Measurements from ENCODE around the gene KLHL22. TPM values are rescaled to one million over a fixed set of nuclear protein-coding genes. Genes with fewer than 3 reads are reported as not detected.
"Not testable (repeated sequence)": the region's sequence is repeated elsewhere in the genome, so short reads cannot be mapped to it uniquely, and the experiment has no call there.

The KLHL22 gene
- total and polyA plus RNA-seq, 5 donors from 2014 or later = 40.1 to 55.6 (median 43.9) TPM

DNA sequence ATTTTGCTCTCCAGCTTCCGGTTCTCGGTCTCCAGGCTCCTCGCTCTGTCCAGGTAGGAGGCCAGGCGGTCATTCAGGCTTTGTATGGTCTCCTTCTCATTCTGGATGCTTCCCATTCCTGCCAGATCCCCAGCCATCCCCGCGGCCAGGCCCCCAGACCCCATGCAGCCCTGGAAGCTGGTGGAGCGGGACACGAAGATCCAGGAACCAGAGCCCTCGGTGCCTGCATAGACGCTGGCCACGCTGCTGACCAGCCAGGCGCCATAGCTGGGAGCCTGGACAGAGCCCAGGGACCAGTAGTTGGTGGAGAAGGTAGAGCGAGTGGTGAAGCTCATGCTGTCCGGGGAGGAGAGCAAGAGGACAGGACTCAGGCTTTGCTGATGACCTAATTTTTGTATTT, 11.8 kb downstream of the KLHL22 start:
- Histone ChIP-seq H3K4me1 (ENCODE audit: control insufficient read depth, insufficient read depth, low read length, poor library complexity, severe bottlenecking) (peaks cover 6% of the 10 kb centered on the region), H3K4me3 (ENCODE audit: low read depth, low read length) (no peak overlapping the region), H3K36me3 (ENCODE audit: control insufficient read depth, insufficient read depth, low read length) (peaks cover 25% of the 10 kb centered on the region), H3K9me3 (ENCODE audit: control insufficient read depth in 2 of 2, low read length in 2 of 2) (no peaks in the 10 kb centered on the region), H3K27me3 (ENCODE audit: control insufficient read depth, insufficient read depth, low read length) (no peaks in the 10 kb centered on the region), H3K27ac (ENCODE audit: insufficient read depth, low read length, poor library complexity, severe bottlenecking) (no peak overlapping the region)
- Mint-ChIP-seq H3K4me1 (peaks cover 16 to 44% (median 29%) of the 10 kb centered on the region in 4 donors), H3K4me3 (no peak overlapping the region), H3K9me3 (peaks cover 0 to 2% (median 0%) of the 10 kb centered on the region in 7 donors), H3K27me3 (no peaks in the 10 kb centered on the region), H3K36me3 (peaks cover 30% of the 10 kb centered on the region), H3K27ac (no peak overlapping the region)
- DNase-seq = no peak
- no peak for ATAC-seq (ENCODE audit: low read depth in 2 of 2)

DNA sequence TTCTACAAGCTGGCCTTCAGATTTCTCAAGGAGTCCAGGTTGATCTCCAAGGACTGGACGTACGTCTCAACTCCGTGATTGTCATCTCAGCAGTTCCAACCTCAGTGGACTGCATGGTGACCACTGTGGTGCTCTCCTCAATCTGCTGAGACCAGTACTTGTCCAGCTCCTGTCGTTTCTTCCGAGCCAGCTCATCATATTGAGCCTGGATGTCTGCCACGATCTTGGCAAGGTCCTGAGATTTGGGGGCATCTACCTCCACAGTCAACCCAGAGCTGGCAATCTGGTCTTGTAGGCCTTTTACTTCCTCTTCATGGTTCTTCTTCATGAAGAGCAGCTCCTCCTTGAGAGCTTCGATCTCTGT, 12.5 kb downstream of the KLHL22 start:
- H3K27me3 Mint-ChIP-seq; ATAC-seq (ENCODE audit: low read depth in 2 of 2); H3K4me1 ChIP-seq (ENCODE audit: control insufficient read depth, insufficient read depth, low read length, poor library complexity, severe bottlenecking); DNase-seq; H3K4me3 Mint-ChIP-seq; H3K9me3 ChIP-seq (ENCODE audit: control insufficient read depth in 2 of 2, low read length in 2 of 2); H3K27me3 ChIP-seq (ENCODE audit: control insufficient read depth, insufficient read depth, low read length); H3K4me3 ChIP-seq (ENCODE audit: low read depth, low read length); H3K9me3 Mint-ChIP-seq; H3K27ac ChIP-seq (ENCODE audit: insufficient read depth, low read length, poor library complexity, severe bottlenecking): not testable (repeated sequence)
- peaks cover 19% of the 10 kb centered on the region for H3K36me3 ChIP-seq (ENCODE audit: control insufficient read depth, insufficient read depth, low read length)
- Mint-ChIP-seq H3K4me1 (peaks cover 15 to 37% (median 24%) of the 10 kb centered on the region in 4 donors), H3K36me3 (peaks cover 28% of the 10 kb centered on the region), H3K27ac (peak overlapping the region in 1 of 3 donors; percentile 42)

DNA sequence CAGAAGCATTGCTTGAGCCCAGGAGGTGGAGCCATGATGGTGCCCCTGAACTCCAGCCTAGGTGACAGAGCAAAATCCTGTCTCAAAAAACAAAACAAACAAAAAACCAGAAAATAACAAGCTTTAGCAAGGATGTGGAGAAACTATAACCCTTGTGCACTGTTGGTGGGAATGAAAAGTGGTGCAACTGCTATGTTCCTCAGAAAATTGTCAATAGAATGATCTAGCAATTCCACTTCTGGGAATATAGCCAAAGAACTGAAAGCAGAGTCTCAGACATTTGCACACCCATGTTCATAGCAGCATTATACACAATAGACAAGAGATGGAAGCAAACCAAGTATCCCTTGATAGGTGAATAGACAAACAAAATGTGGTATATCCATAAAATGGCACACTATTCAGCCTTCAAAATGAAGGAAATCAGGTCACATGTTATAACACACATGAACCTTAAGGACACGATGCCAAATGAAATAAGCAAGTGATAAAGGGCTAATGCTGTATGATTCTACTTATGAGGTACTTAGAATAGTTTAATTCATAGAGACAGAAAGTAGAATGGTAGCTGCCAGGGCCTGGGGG, 15.9 kb downstream of the KLHL22 start:
- Histone ChIP-seq H3K4me1 (ENCODE audit: control insufficient read depth, insufficient read depth, low read length, poor library complexity, severe bottlenecking) (peaks cover 16% of the 10 kb centered on the region), H3K9me3 (ENCODE audit: control insufficient read depth in 2 of 2, low read length in 2 of 2) (no peaks in the 10 kb centered on the region), H3K27ac (ENCODE audit: insufficient read depth, low read length, poor library complexity, severe bottlenecking) (no peak overlapping the region), H3K36me3 (ENCODE audit: control insufficient read depth, insufficient read depth, low read length) (peaks cover 12% of the 10 kb centered on the region), H3K4me3 (ENCODE audit: low read depth, low read length) (no peak overlapping the region), H3K27me3 (ENCODE audit: control insufficient read depth, insufficient read depth, low read length) (no peaks in the 10 kb centered on the region)
- Mint-ChIP-seq H3K27me3 (no peaks in the 10 kb centered on the region), H3K4me1 (peaks cover 18 to 40% (median 31%) of the 10 kb centered on the region in 4 donors), H3K27ac (peak overlapping the region in 1 of 3 donors; percentile 62), H3K36me3 (peaks cover 25% of the 10 kb centered on the region), H3K4me3 (no peak overlapping the region), H3K9me3 (peaks cover 0 to 2% (median 0%) of the 10 kb centered on the region in 7 donors)
- ATAC-seq (ENCODE audit: low read depth in 2 of 2) (no peak), DNase-seq (no peak)

DNA sequence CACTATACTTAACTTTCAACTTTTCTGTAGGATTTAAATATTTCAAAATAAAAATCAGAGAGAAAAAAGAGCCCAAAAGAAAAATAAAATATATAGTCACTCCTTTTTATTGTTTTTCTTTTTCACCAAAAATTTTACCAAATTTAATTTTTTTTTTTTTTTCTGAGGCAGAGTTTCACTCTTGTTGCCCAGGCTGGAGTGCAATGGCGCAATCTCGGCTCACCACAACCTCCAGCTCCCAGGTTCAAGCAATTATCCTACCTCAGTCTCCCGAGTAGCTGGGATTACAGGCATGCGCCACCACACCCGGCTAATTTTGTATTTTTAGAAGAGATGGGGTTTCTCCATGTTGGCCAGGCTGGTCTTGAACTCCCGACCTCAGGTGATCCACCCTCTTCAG, 17.5 kb downstream of the KLHL22 start:
- H3K4me1 ChIP-seq (ENCODE audit: control insufficient read depth, insufficient read depth, low read length, poor library complexity, severe bottlenecking) = peaks cover 22% of the 10 kb centered on the region
- DNase-seq; H3K4me3 ChIP-seq (ENCODE audit: low read depth, low read length); H3K9me3 ChIP-seq (ENCODE audit: control insufficient read depth in 2 of 2, low read length in 2 of 2); H3K27me3 ChIP-seq (ENCODE audit: control insufficient read depth, insufficient read depth, low read length); H3K36me3 ChIP-seq (ENCODE audit: control insufficient read depth, insufficient read depth, low read length); H3K9me3 Mint-ChIP-seq; H3K27ac ChIP-seq (ENCODE audit: insufficient read depth, low read length, poor library complexity, severe bottlenecking); ATAC-seq (ENCODE audit: low read depth in 2 of 2); H3K27me3 Mint-ChIP-seq: not testable (repeated sequence)
- H3K4me1 Mint-ChIP-seq = peaks cover 20 to 46% (median 35%) of the 10 kb centered on the region in 4 donors
- peaks cover 19% of the 10 kb centered on the region for H3K36me3 Mint-ChIP-seq
- H3K27ac Mint-ChIP-seq = peak overlapping the region; percentile 23 to 59 (median 57)
- peak overlapping the region in 1 of 4 donors; percentile 73 for H3K4me3 Mint-ChIP-seq

DNA sequence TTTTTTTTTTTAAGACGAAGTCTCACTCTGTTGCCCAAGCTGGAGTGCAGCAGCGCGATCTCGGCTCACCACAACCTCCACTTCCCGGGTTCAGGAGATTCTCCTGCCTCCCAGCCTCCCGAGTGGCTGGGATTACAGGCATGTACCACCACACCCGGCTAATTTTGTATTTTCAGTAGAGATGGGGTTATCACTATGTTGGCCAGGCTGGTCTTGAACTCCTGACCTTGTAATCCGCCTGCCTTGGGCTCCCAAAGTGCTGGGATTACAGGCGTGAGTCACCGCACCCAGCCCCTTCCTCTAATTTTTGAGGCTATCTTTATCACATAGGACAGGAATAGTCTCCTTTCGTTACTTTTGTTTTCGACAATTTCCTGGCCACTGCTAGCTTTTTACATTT, 20.0 kb downstream of the KLHL22 start:
- H3K27me3 Mint-ChIP-seq; DNase-seq; ATAC-seq (ENCODE audit: low read depth in 2 of 2); H3K9me3 Mint-ChIP-seq; H3K9me3 ChIP-seq (ENCODE audit: control insufficient read depth in 2 of 2, low read length in 2 of 2); H3K27me3 ChIP-seq (ENCODE audit: control insufficient read depth, insufficient read depth, low read length): not testable (repeated sequence)
- peak overlapping the region; percentile 89 to 96 (median 96) for H3K27ac Mint-ChIP-seq
- Histone ChIP-seq H3K36me3 (ENCODE audit: control insufficient read depth, insufficient read depth, low read length) (peaks cover 11% of the 10 kb centered on the region), H3K4me3 (ENCODE audit: low read depth, low read length) (peak overlapping the region; percentile 77), H3K4me1 (ENCODE audit: control insufficient read depth, insufficient read depth, low read length, poor library complexity, severe bottlenecking) (peaks cover 22% of the 10 kb centered on the region), H3K27ac (ENCODE audit: insufficient read depth, low read length, poor library complexity, severe bottlenecking) (peak overlapping the region; percentile 66)
- H3K36me3 Mint-ChIP-seq = peaks cover 30% of the 10 kb centered on the region
- peak overlapping the region; percentile 76 to 92 (median 83) for H3K4me3 Mint-ChIP-seq
- peaks cover 26 to 58% (median 38%) of the 10 kb centered on the region in 4 donors for H3K4me1 Mint-ChIP-seq

DNA sequence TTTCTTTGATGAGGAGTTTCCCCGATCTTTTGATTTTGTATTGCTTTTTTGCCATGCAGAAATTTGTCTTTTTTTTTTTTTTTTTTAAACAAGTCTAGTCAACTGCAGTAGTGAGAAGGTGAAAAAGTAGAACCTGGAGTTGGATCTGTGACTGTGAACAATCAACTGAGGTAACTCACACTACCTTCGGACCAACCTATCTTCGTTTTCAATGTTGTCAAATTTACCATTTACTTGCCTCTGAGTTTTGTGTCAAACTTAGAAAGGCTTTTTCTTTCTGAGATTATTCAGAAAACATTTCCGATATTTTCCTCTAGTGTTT, 20.5 kb downstream of the KLHL22 start:
- Mint-ChIP-seq H3K36me3 (peaks cover 29% of the 10 kb centered on the region), H3K27me3 (no peaks in the 10 kb centered on the region), H3K4me1 (peaks cover 25 to 55% (median 35%) of the 10 kb centered on the region in 4 donors), H3K9me3 (no peaks in the 10 kb centered on the region), H3K4me3 (peak overlapping the region; percentile 76 to 92 (median 83)), H3K27ac (peak overlapping the region; percentile 89 to 96 (median 96))
- Histone ChIP-seq H3K36me3 (ENCODE audit: control insufficient read depth, insufficient read depth, low read length) (peaks cover 12% of the 10 kb centered on the region), H3K9me3 (ENCODE audit: control insufficient read depth in 2 of 2, low read length in 2 of 2) (no peaks in the 10 kb centered on the region), H3K4me1 (ENCODE audit: control insufficient read depth, insufficient read depth, low read length, poor library complexity, severe bottlenecking) (peaks cover 22% of the 10 kb centered on the region), H3K4me3 (ENCODE audit: low read depth, low read length) (peak overlapping the region; percentile 77), H3K27ac (ENCODE audit: insufficient read depth, low read length, poor library complexity, severe bottlenecking) (peak overlapping the region; percentile 66), H3K27me3 (ENCODE audit: control insufficient read depth, insufficient read depth, low read length) (no peaks in the 10 kb centered on the region)
- peak in 1 of 2 donors; percentile 17 for ATAC-seq (ENCODE audit: low read depth in 2 of 2)
- DNase-seq = no peak

DNA sequence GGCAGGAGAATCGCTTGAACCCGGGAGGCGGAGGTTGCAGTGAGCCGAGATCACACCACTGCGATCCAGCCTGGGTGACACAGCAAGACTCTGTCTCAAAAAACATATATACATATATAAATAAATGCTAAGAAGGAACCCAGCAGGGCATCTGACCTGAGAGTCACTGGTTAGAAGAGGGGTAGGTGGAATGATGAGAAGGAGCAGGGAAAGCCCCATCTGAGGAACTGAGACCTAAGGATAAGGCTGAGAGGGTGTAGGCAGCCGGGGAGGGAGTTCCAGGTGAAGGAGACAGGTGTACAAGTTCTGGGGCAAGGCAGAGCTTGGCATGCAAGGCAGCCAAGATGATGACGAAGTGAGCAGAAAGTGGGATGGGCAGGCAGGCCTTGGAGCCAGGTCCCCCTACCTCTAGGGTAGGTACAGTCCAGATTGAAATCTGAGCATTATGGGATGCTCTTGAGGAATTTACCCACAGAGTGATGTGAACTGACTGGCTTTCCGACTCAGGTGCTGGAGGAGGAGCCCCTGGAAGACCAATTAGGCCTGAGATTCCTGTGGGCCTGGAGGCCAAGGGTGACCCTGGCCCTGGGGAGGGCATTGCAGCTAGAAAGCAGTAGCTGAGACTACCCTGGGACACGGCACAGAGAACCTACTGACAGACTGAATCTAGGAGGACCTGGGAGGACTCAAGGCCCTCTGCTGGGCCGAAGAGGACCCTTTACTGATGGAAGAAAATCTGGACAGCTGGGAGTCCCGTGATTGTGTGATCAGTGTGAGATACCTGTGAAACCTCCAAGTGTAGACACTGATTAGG, 22.8 kb downstream of the KLHL22 start:
- Histone ChIP-seq H3K4me3 (ENCODE audit: low read depth, low read length) (no peak overlapping the region), H3K9me3 (ENCODE audit: control insufficient read depth in 2 of 2, low read length in 2 of 2) (no peaks in the 10 kb centered on the region), H3K4me1 (ENCODE audit: control insufficient read depth, insufficient read depth, low read length, poor library complexity, severe bottlenecking) (peaks cover 22% of the 10 kb centered on the region), H3K36me3 (ENCODE audit: control insufficient read depth, insufficient read depth, low read length) (peaks cover 14% of the 10 kb centered on the region), H3K27me3 (ENCODE audit: control insufficient read depth, insufficient read depth, low read length) (no peaks in the 10 kb centered on the region), H3K27ac (ENCODE audit: insufficient read depth, low read length, poor library complexity, severe bottlenecking) (no peak overlapping the region)
- H3K36me3 Mint-ChIP-seq = peaks cover 30% of the 10 kb centered on the region
- no peak for DNase-seq
- peak overlapping the region; percentile 40 to 92 (median 81) for H3K27ac Mint-ChIP-seq
- H3K9me3 Mint-ChIP-seq = no peaks in the 10 kb centered on the region
- H3K4me1 Mint-ChIP-seq = peaks cover 20 to 66% (median 38%) of the 10 kb centered on the region in 4 donors
- no peaks in the 10 kb centered on the region for H3K27me3 Mint-ChIP-seq
- H3K4me3 Mint-ChIP-seq = peak overlapping the region in 1 of 4 donors; percentile 54
- ATAC-seq (ENCODE audit: low read depth in 2 of 2) = no peak

All from CD4-positive, CD25-positive, alpha-beta regulatory T cell (primary cell).